ENCODE data around the gene BCL6B.
"Not testable (repeated sequence)": the region's sequence is repeated elsewhere in the genome, so short reads cannot be mapped to it uniquely, and the experiment has no call there.

Gene BCL6B

DNA sequence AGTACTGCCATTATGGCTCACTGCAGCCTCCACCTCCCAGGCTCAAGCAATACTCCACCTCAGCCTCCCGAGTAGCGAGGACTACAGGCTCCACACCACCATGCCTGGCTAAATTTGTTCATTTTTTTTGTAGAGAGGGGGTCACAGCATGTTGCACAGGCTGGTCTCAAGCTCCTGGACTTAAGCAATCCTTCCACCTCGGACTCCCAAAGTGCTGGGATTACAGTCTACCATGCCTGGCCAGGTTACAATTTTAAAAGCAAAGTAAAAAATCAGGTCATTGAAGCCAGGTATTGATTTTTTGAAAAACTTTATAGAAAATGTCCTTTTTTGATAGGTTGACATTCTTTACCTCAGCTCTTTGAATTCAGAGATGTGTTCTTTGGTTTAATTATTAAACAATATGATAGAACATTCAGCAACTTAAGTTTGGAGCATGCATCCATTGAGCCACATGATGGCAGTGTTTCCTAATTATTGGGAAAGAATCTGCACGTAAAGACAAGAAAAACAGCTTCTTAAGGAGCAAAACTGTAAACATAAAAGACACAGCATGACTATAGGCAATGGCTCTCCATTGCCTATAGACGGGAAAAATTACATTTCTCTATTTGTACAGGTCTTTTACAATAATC, 22.8 kb downstream of the BCL6B start:
- Histone ChIP-seq H3K4me1 (ENCODE audit: control insufficient read depth, low read length) (peaks cover 33% of the 10 kb centered on the region), H3K4me3 (ENCODE audit: low read length) (peak overlapping the region; percentile 67; the same call in 1 of the 2 replicates), H3K9me2 (replicated peaks; ENCODE audit: control insufficient read depth, low read length) (no peaks in the 10 kb centered on the region)

DNA sequence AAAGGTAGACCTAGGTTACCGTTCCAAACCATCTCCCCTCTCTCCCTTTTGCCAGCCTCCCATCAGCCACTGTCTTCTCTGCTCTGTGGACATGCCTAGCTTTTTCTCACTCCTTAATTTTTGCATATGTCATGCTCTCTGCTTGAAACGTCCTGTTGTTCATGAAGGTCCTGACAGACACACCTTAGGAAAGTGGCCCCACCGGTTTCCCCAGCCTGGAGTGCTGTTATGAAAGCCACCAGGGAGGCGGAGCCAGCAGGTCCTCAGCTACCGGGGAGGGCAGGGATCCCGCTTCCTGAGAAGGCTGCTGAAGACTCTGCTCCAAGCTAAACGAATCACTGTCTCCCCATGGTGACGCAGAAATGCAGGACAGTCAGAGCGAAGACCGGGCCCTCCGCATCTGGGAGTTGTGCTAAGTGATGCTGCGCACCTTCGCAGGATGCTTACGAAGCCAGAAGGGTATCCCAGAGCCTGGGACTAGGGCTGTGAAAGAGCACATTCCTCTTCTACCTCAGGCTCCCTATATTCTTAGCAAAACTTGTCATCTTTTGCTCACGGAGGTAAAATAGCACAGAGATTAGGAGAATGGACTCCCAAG, 23.4 kb downstream of the BCL6B start:
- H3K4me1 ChIP-seq (ENCODE audit: control insufficient read depth, low read length): peaks cover 33% of the 10 kb centered on the region
- H3K9me3 ChIP-seq (ENCODE audit: control insufficient read depth, insufficient read depth, low read length): no peaks in the 10 kb centered on the region
- H3K27ac ChIP-seq (ENCODE audit: low read depth, low read length): no peak overlapping the region
- H3F3A ChIP-seq (ENCODE audit: control insufficient read depth, insufficient read depth): peaks cover 3% of the 10 kb centered on the region; the same call in 1 of the 2 replicates
- H3K79me2 ChIP-seq (ENCODE audit: control insufficient read depth, low read length): no peaks in the 10 kb centered on the region
- H3K36me3 ChIP-seq (ENCODE audit: control insufficient read depth, low read length): no peaks in the 10 kb centered on the region
- TF ChIP-seq, protein P1, sequence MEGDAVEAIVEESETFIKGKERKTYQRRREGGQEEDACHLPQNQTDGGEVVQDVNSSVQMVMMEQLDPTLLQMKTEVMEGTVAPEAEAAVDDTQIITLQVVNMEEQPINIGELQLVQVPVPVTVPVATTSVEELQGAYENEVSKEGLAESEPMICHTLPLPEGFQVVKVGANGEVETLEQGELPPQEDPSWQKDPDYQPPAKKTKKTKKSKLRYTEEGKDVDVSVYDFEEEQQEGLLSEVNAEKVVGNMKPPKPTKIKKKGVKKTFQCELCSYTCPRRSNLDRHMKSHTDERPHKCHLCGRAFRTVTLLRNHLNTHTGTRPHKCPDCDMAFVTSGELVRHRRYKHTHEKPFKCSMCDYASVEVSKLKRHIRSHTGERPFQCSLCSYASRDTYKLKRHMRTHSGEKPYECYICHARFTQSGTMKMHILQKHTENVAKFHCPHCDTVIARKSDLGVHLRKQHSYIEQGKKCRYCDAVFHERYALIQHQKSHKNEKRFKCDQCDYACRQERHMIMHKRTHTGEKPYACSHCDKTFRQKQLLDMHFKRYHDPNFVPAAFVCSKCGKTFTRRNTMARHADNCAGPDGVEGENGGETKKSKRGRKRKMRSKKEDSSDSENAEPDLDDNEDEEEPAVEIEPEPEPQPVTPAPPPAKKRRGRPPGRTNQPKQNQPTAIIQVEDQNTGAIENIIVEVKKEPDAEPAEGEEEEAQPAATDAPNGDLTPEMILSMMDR (IDR thresholded peaks at IDR 0.05; ENCODE audit: low read depth, low read length, poor library complexity, severe bottlenecking): no peak
- no peak for TF ChIP-seq EZH2phosphoT487 (IDR thresholded peaks at IDR 0.05; ENCODE audit: borderline replicate concordance, low read length)
- H3K27me3 ChIP-seq (ENCODE audit: control insufficient read depth, low read length): peaks cover 28% of the 10 kb centered on the region
- H3K9me2 ChIP-seq (replicated peaks; ENCODE audit: control insufficient read depth, low read length): no peaks in the 10 kb centered on the region
- H3K4me2 ChIP-seq (ENCODE audit: low read length): peak overlapping the region; percentile 84
- H3K4me3 ChIP-seq (ENCODE audit: low read length): peak overlapping the region; percentile 67
- no peaks in the 10 kb centered on the region for H4K20me1 ChIP-seq (ENCODE audit: control insufficient read depth, insufficient read depth, low read depth, low read length)

More for the DNA sequence above, 22.8 kb downstream of the BCL6B start:
- no peaks in the 10 kb centered on the region for H3K9me3 ChIP-seq (ENCODE audit: control insufficient read depth, insufficient read depth, low read length)
- peak overlapping the region; percentile 84 for H3K4me2 ChIP-seq (ENCODE audit: low read length)
- H3K36me3 ChIP-seq (ENCODE audit: control insufficient read depth, low read length): no peaks in the 10 kb centered on the region; the same call in 1 of the 2 replicates
- TF ChIP-seq, protein P1 (IDR thresholded peaks at IDR 0.05; ENCODE audit: low read depth, low read length, poor library complexity, severe bottlenecking): peak; percentile 86
- no peak for TF ChIP-seq EZH2phosphoT487 (IDR thresholded peaks at IDR 0.05; ENCODE audit: borderline replicate concordance, low read length)
- H3K79me2 ChIP-seq (ENCODE audit: control insufficient read depth, low read length): no peaks in the 10 kb centered on the region
- H3F3A ChIP-seq (ENCODE audit: control insufficient read depth, insufficient read depth): peaks cover 3% of the 10 kb centered on the region; the same call in 1 of the 2 replicates
- no peaks in the 10 kb centered on the region for H4K20me1 ChIP-seq (ENCODE audit: control insufficient read depth, insufficient read depth, low read depth, low read length)
- peaks cover 28% of the 10 kb centered on the region for H3K27me3 ChIP-seq (ENCODE audit: control insufficient read depth, low read length)
- H3K27ac ChIP-seq (ENCODE audit: low read depth, low read length): no peak overlapping the region

DNA sequence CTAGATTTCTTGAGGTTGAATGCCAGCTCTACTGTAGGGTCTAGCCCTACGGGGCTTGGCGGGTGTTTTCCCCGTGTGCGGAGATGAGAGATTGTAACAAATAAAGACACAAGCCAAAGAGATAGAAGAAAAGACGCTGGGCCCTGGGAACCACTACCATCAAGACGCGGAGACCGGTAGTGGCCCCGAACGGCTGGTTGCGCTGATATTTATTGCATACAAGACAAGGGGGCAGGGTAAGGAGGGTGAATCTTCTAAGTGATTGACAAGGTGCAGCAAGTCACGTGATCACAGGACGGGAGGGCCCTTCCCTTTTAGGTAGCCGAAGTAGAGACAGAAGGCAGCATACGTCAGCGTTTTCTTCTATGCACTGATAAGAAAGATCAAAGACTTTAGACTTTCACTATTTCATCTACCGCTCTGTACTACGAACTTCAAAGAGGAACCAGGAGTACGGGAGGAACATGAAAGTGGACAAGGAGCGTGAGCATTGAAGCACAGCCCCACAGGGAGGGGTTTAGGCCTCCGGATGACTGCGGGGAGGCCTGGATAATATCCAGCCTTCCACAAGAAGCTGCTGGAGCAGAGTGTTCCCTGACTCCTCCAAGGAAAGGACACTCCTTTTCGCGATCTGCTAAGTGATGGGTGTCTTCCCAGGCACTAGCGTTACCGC, 24.0 kb downstream of the BCL6B start:
- not testable (repeated sequence) for H3K27ac ChIP-seq (ENCODE audit: low read depth, low read length); H3F3A ChIP-seq (ENCODE audit: control insufficient read depth, insufficient read depth)
- peak overlapping the region; percentile 67 for H3K4me3 ChIP-seq (ENCODE audit: low read length)

DNA sequence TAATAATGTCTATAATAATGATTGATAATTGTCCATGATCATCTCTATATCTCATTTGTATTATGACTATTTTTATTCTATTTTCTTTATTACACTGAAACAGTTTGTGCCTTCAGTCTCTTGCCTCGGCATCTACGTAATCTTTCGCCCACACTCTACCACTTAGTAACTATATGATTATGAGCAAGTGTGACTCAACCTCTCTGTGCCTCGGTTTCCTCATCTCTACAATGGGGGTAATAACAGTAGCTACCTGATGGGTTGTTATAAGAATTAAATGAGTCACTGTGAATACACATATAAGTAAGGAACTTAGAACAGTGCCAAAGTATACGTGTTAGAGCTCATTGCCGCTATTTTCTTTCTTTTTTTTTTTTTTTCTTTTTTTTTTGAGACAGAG, 24.7 kb downstream of the BCL6B start:
- H3K27ac ChIP-seq (ENCODE audit: low read depth, low read length): no peak overlapping the region
- H3K4me1 ChIP-seq (ENCODE audit: control insufficient read depth, low read length): peaks cover 32% of the 10 kb centered on the region
- H3K4me2 ChIP-seq (ENCODE audit: low read length): no peak overlapping the region
- peaks cover 3% of the 10 kb centered on the region; the same call in 1 of the 2 replicates for H3F3A ChIP-seq (ENCODE audit: control insufficient read depth, insufficient read depth)
- peaks cover 28% of the 10 kb centered on the region for H3K27me3 ChIP-seq (ENCODE audit: control insufficient read depth, low read length)
- TF ChIP-seq, protein P1 (IDR thresholded peaks at IDR 0.05; ENCODE audit: low read depth, low read length, poor library complexity, severe bottlenecking): no peak
- TF ChIP-seq EZH2phosphoT487 (IDR thresholded peaks at IDR 0.05; ENCODE audit: borderline replicate concordance, low read length): no peak
- no peaks in the 10 kb centered on the region for H4K20me1 ChIP-seq (ENCODE audit: control insufficient read depth, insufficient read depth, low read depth, low read length)
- no peaks in the 10 kb centered on the region for H3K36me3 ChIP-seq (ENCODE audit: control insufficient read depth, low read length)
- H3K9me3 ChIP-seq (ENCODE audit: control insufficient read depth, insufficient read depth, low read length): no peaks in the 10 kb centered on the region
- H3K79me2 ChIP-seq (ENCODE audit: control insufficient read depth, low read length): no peaks in the 10 kb centered on the region
- H3K4me3 ChIP-seq (ENCODE audit: low read length): no peak overlapping the region
- no peaks in the 10 kb centered on the region for H3K9me2 ChIP-seq (replicated peaks; ENCODE audit: control insufficient read depth, low read length)

More for the DNA sequence above, 24.0 kb downstream of the BCL6B start:
- H3K36me3 ChIP-seq (ENCODE audit: control insufficient read depth, low read length); H4K20me1 ChIP-seq (ENCODE audit: control insufficient read depth, insufficient read depth, low read depth, low read length); H3K9me2 ChIP-seq (replicated peaks; ENCODE audit: control insufficient read depth, low read length); H3K79me2 ChIP-seq (ENCODE audit: control insufficient read depth, low read length); H3K9me3 ChIP-seq (ENCODE audit: control insufficient read depth, insufficient read depth, low read length): not testable (repeated sequence)
- Histone ChIP-seq H3K4me1 (ENCODE audit: control insufficient read depth, low read length) (peaks cover 33% of the 10 kb centered on the region), H3K4me2 (ENCODE audit: low read length) (peak overlapping the region; percentile 84), H3K27me3 (ENCODE audit: control insufficient read depth, low read length) (peaks cover 28% of the 10 kb centered on the region)

All from DOHH2 (cell line).